Measurements from ENCODE around the gene EVA1C. TPM values are rescaled to one million over a fixed set of nuclear protein-coding genes. Genes with fewer than 3 reads are reported as not detected.
"Not testable (repeated sequence)": the region's sequence is repeated elsewhere in the genome, so short reads cannot be mapped to it uniquely, and the experiment has no call there.

EVA1C gene, protein sequence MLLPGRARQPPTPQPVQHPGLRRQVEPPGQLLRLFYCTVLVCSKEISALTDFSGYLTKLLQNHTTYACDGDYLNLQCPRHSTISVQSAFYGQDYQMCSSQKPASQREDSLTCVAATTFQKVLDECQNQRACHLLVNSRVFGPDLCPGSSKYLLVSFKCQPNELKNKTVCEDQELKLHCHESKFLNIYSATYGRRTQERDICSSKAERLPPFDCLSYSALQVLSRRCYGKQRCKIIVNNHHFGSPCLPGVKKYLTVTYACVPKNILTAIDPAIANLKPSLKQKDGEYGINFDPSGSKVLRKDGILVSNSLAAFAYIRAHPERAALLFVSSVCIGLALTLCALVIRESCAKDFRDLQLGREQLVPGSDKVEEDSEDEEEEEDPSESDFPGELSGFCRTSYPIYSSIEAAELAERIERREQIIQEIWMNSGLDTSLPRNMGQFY
- total RNA-seq = 6.0 and 8.2 TPM in 2 replicates

DNA sequence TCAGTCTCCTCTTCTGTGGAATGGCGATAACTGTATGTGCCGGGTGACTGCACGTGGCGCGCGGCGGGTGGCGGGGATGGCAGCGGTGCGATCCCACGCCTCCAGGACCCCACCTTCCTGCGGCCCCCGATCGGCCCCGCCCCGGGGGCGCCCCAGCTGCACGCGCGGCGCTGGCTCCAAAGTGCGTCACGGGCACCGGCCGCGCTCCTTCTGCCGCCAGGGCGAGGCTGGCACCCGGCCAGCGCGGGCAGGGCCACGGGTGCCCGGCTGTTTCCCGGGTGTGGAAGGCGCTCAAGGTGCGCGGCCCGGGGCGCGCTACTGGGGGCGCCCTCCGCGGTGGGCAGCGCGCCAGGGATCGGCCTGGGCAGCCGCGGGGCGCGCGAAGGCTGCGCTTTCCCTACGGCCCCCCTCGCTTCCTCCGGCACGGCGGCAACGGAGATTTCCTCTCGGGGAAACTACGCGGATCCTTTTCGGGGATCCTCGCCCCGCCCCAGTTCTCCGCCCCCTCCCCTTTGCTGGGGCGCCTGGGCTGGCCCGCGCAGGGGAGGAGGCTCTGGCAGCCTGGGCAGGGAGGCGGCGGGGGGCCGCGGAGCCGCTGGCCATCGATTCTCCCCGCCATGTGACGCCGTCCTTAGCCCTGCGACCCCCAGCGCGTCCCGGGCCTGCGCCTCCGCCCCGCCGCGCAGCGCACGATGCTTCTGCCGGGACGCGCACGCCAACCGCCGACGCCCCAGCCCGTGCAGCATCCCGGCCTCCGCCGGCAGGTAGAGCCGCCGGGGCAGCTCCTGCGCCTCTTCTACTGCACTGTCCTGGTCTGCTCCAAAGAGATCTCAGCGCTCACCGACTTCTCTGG lies at the start of gene EVA1C:
Gene EVA1C, plus strand, starts transcription at position 545 of the 853 bp plus-strand sequence. Its CDS starts 148 bp downstream, at position 693.
- intact Hi-C loops (cut with micrococcal nuclease) = loop anchor here (1.0 to 5.0 kb wide), 2 partner anchors 81 to 315 kb away; partner anchors contain the start of gene SYNJ1
- H3K4me1 Mint-ChIP-seq = peaks cover 16% of the 10 kb centered on the region
- peak; percentile 87 for DNase-seq
- H3K9me3 Mint-ChIP-seq = no peaks in the 10 kb centered on the region
- no peaks in the 10 kb centered on the region for H3K36me3 Mint-ChIP-seq (ENCODE audit: low read depth)
- H3K4me3 Mint-ChIP-seq = peak within 1 kb of the TSS; percentile 95
- H3K27ac Mint-ChIP-seq = peak within 1 kb of the TSS; percentile 94
- peaks cover 2% of the 10 kb centered on the region for H3K27me3 Mint-ChIP-seq

DNA sequence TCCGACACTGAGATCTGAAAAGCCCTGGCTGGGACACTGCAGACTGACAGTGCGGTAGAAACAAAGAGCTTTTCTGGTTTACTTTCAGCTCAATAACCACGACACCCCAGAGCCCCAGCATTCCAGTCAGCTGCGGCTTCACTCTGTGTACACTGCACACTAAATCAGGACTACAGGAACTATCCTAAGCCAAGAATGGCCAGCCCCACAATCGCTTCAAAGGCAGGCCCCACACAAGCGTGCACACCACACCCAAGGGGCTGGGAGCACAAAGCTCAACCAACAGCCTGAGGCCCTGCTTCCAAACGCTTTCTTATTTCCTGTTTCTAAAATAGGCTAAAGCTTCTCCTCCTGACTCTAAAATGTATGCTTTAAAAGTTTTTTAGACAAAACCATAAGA lies 48.1 kb upstream of the EVA1C start:
- H3K9me3 Mint-ChIP-seq = no peaks in the 10 kb centered on the region
- H3K27me3 Mint-ChIP-seq = no peaks in the 10 kb centered on the region
- peaks cover 74% of the 10 kb centered on the region for H3K36me3 Mint-ChIP-seq (ENCODE audit: low read depth)
- H3K4me1 Mint-ChIP-seq = peaks cover 3% of the 10 kb centered on the region
- intact Hi-C loops (cut with micrococcal nuclease) = no loop called here
- DNase-seq = no peak
- no peak overlapping the region for H3K4me3 Mint-ChIP-seq
- H3K27ac Mint-ChIP-seq = no peak overlapping the region

DNA sequence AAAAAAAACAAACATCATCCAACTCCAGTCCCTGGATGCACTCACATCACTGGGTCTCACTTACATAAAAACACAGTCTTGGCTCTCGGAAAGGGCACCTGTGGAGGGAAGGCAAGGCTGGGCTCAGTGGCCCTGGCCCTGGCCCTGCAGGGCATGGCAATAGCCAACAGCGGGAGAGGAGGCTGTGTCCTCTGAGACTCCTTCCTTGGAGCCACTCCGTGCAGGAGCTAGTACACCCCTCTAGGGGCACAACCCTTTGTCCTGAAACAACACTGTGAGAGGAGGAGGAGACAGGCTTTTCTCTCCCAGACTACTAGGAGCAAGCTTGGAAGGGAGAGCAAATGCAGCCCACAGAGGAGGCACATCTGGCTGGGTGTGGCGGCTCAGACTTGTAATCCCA lies 47.7 kb upstream of the EVA1C start:
- H3K4me3 Mint-ChIP-seq = no peak overlapping the region
- intact Hi-C loops (cut with micrococcal nuclease) = no loop called here
- no peaks in the 10 kb centered on the region for H3K9me3 Mint-ChIP-seq
- peaks cover 74% of the 10 kb centered on the region for H3K36me3 Mint-ChIP-seq (ENCODE audit: low read depth)
- H3K27me3 Mint-ChIP-seq = no peaks in the 10 kb centered on the region
- DNase-seq = no peak
- peaks cover 3% of the 10 kb centered on the region for H3K4me1 Mint-ChIP-seq
- no peak overlapping the region for H3K27ac Mint-ChIP-seq

DNA sequence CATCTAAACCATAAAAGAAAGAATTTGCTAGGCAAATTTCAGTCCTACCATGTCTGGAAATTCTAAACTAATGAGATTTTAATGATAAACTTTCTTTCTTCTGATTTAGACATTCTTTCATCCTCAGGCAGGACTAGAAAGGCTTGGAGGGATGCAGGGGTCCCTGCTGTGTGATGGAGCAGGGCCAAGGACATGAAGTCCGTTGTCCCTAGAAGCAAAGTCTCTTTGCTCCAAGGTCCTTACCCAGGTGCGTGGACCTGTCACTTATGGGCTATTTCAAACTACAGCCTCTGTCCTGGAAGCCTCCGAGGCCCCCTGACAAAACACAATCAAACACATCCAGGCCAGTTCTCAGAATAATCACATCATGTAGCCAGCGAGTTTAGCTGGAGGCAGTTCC lies 46.3 kb upstream of the EVA1C start:
- Mint-ChIP-seq H3K27ac (no peak overlapping the region), H3K36me3 (ENCODE audit: low read depth) (peaks cover 71% of the 10 kb centered on the region)

DNA sequence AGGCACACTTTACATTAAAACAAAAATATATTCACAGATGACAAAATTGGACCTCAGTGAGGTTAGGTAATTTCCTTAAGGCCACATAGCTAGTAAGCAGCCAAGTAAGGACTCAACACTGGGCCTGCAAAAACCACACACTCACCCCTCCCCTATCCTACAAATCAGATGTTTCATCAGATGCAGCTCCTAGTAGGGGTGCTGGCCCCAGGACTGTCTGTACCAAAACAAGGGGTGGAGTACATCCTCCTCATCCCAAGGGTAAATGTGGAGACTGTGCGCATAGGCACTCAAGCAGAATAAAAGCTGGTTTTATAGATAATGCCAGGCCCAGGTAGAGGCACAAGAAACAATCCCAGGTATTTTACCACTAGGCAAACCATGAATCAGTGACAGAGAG lies 45.3 kb upstream of the EVA1C start:
- H3K27ac Mint-ChIP-seq = no peak overlapping the region
- no peak overlapping the region for H3K4me3 Mint-ChIP-seq
- no peaks in the 10 kb centered on the region for H3K27me3 Mint-ChIP-seq
- H3K36me3 Mint-ChIP-seq (ENCODE audit: low read depth) = peaks cover 72% of the 10 kb centered on the region
- peaks cover 8% of the 10 kb centered on the region for H3K4me1 Mint-ChIP-seq
- H3K9me3 Mint-ChIP-seq = no peaks in the 10 kb centered on the region
- DNase-seq = no peak
- intact Hi-C loops (cut with micrococcal nuclease) = no loop called here

More for the DNA sequence above, 46.3 kb upstream of the EVA1C start:
- H3K27me3 Mint-ChIP-seq = no peaks in the 10 kb centered on the region
- DNase-seq = no peak
- intact Hi-C loops (cut with micrococcal nuclease) = no loop called here
- no peak overlapping the region for H3K4me3 Mint-ChIP-seq
- H3K4me1 Mint-ChIP-seq = peaks cover 5% of the 10 kb centered on the region
- no peaks in the 10 kb centered on the region for H3K9me3 Mint-ChIP-seq

DNA sequence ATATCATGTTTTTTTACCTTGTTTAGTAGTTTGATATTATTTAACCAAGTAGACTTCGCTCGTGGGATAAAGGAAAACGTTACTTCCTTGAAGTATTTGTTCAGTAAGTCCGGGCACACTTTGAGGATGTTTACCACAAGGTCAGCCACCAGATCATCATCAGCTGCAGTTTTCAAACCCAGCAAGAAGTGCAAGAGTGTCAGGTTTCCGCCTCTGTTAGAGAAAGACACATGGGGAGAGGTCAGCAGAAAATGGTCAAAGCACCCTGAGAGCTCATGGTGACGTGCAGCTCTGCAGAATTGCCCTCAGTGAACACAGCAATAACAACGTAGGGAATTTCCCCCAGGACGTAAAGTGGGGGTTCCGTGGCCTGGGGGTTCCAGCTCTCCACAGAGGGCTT lies 44.1 kb upstream of the EVA1C start:
- no peak for DNase-seq
- no peaks in the 10 kb centered on the region for H3K27me3 Mint-ChIP-seq
- H3K27ac Mint-ChIP-seq = no peak overlapping the region
- H3K9me3 Mint-ChIP-seq = no peaks in the 10 kb centered on the region
- H3K36me3 Mint-ChIP-seq (ENCODE audit: low read depth) = peaks cover 71% of the 10 kb centered on the region
- intact Hi-C loops (cut with micrococcal nuclease) = no loop called here
- H3K4me1 Mint-ChIP-seq = peaks cover 9% of the 10 kb centered on the region
- no peak overlapping the region for H3K4me3 Mint-ChIP-seq

DNA sequence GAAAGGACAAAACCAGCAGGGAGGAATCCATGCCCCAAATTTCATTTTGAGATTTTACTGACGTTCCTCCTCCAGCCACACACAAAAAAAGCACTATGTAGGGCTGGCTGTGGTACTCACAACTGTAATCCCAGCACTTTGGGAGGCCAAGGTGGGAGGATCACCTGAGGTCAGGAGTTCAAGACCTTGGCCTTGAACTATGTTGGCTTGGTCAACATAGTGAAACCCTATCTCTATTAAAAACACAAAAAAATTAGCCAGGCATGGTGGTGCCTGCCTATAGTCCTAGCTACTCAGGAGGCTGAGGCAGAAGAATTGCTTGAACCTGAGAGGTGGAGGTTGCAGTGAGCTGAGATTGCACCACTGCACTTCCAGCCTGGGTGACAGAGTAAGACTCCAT lies 43.5 kb upstream of the EVA1C start:
- H3K9me3 Mint-ChIP-seq; H3K4me3 Mint-ChIP-seq; H3K27me3 Mint-ChIP-seq; DNase-seq; intact Hi-C loops (cut with micrococcal nuclease); H3K4me1 Mint-ChIP-seq: not testable (repeated sequence)
- peak overlapping the region; percentile 65 for H3K27ac Mint-ChIP-seq
- peaks cover 70% of the 10 kb centered on the region for H3K36me3 Mint-ChIP-seq (ENCODE audit: low read depth)

DNA sequence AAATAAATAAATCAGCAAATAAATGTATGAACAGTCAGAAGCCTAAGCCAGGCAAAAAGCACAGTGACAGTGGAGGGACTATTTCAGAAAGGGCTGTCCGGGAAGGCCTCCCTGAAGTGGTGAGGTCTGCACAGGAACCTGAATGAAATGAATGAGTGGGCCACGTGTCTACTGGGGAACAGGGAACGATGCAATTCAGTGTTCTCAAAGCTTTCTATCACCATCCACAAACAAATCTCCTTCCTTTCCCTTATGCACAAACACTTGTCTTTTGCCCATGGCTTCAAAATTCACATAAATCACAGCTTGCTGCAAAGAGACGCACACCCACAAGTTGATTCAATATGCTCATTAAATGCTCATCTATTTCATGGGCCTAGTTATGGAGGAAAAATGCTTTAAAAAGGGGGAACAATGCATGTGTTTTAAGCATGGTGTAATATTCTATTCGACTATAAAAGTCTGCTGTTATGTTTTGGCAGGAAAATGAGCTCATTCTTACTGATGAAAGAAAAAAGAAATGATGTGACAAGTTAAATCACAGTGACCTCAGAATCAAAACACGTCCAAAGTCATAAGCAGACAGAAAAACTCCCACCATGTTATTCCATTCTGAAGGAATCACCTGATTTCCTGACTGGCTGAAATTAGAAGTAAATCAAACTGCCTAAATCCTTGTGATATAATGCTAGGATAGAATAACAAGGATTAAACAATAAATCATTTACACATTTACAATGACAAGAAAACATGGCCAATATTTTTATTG lies 41.3 kb upstream of the EVA1C start:
- DNase-seq = no peak
- Mint-ChIP-seq H3K36me3 (ENCODE audit: low read depth) (peaks cover 64% of the 10 kb centered on the region), H3K27me3 (no peaks in the 10 kb centered on the region), H3K4me1 (peaks cover 7% of the 10 kb centered on the region), H3K27ac (peak overlapping the region; percentile 34), H3K9me3 (no peaks in the 10 kb centered on the region), H3K4me3 (no peak overlapping the region)
- intact Hi-C loops (cut with micrococcal nuclease) = no loop called here

DNA sequence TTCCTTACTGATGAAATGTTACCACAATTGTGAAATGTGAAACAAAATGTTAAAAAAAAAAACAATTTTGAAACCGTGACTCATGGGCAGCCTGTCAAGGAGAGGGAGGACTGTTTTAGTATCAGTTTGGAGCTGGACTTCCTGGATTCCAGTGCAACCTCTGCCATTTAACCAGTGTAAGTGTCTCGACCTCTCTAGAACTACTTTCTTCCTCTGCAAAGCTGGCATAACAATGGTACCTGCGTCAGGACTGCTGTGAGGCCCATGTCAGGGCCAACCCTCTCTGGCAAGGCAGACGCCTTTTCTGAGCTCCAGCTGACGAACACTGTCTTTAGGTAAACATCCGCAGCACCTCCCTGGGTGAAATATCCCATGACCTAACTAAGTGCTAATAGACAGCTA lies 40.6 kb upstream of the EVA1C start:
- Mint-ChIP-seq H3K27ac (no peak overlapping the region), H3K9me3 (no peaks in the 10 kb centered on the region), H3K4me3 (no peak overlapping the region), H3K36me3 (ENCODE audit: low read depth) (peaks cover 65% of the 10 kb centered on the region), H3K4me1 (peaks cover 7% of the 10 kb centered on the region), H3K27me3 (no peaks in the 10 kb centered on the region)
- no peak for DNase-seq
- intact Hi-C loops (cut with micrococcal nuclease) = no loop called here

DNA sequence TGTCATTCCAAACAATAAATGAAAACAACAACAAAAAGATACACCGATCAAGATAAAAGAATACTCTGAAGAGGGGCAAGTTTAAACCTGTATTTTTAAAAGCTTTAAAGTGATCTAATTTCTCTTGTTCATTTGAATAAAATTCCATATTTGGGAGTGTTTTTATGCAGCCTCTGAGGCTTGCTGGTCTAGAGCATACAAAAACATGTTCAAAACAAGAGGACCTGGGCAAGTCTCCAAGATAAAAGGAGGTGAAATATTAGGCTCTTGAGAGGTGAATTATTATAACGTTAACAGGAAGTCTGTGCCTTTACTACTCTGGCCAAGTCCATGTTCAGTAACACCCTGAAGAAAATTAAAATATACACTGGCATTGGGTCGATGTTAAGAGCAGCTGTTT lies 39.8 kb upstream of the EVA1C start:
- H3K27ac Mint-ChIP-seq = no peak overlapping the region

DNA sequence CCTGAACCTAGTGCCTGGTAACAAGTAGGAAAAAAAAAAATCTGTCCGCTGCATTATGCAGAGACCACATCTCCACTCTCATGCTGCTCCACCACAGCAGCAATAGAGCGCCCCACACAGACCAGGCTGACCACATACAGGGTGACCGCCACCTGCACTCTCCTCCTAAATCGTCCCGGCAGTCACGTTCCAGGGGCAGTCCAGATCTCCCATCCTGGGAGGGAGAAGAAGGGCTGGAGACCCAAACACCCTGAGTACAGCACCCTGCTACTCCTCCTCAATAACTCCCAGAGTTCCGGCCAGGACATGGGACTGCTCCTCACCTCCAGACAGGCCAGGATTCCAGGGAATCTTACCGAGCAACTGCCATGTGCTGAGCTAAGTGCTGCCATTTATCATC lies 35.0 kb upstream of the EVA1C start:
- no peak overlapping the region for H3K4me3 Mint-ChIP-seq
- intact Hi-C loops (cut with micrococcal nuclease) = no loop called here
- peaks cover 63% of the 10 kb centered on the region for H3K36me3 Mint-ChIP-seq (ENCODE audit: low read depth)
- no peaks in the 10 kb centered on the region for H3K27me3 Mint-ChIP-seq
- no peaks in the 10 kb centered on the region for H3K4me1 Mint-ChIP-seq
- H3K9me3 Mint-ChIP-seq = no peaks in the 10 kb centered on the region
- DNase-seq = no peak
- no peak overlapping the region for H3K27ac Mint-ChIP-seq

More for the DNA sequence above, 39.8 kb upstream of the EVA1C start:
- H3K36me3 Mint-ChIP-seq (ENCODE audit: low read depth) = peaks cover 65% of the 10 kb centered on the region
- peaks cover 7% of the 10 kb centered on the region for H3K4me1 Mint-ChIP-seq
- no peak for DNase-seq
- intact Hi-C loops (cut with micrococcal nuclease) = no loop called here
- no peaks in the 10 kb centered on the region for H3K9me3 Mint-ChIP-seq
- H3K4me3 Mint-ChIP-seq = no peak overlapping the region
- no peaks in the 10 kb centered on the region for H3K27me3 Mint-ChIP-seq

DNA sequence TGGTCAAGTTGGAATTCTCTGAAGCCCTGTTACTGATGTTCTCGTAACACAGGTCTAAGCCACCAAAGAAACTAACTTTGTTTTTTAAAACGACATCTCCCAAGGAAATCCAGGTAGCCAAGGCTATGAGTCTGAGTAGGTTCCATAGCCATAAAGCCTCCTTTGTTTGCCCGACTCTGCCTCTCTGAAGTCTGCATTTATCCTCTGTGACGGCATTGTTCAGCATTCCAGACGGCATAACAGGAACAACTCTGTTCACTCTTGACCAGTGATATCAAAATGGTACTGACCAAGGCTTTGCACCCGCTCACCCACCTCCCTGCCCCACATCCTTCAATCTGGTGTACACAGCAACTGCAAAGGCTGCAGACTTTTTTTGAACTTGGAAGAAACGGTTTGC lies 34.5 kb upstream of the EVA1C start:
- Mint-ChIP-seq H3K4me1 (no peaks in the 10 kb centered on the region), H3K9me3 (no peaks in the 10 kb centered on the region), H3K27ac (no peak overlapping the region), H3K27me3 (no peaks in the 10 kb centered on the region), H3K36me3 (ENCODE audit: low read depth) (peaks cover 65% of the 10 kb centered on the region), H3K4me3 (no peak overlapping the region)
- intact Hi-C loops (cut with micrococcal nuclease) = no loop called here
- DNase-seq = no peak

DNA sequence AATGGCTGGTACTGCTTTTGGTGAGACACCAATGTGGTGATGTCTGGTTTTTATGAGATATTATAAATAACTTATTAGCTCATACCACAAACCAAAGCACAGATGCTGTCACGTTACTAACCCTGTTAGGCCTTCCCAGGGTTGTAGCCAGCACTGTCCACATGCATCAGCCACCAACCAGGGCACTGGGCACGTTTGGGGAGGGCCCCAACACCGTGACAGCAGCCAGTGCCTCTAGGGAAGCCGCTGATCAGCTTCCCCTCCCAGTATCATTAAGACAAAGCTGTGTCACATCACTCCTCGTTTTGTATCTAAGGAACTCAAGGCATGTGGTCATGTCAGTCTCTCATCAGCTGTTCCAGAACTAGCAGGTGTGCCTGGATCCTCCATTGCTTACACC lies 33.5 kb upstream of the EVA1C start:
- no peak for DNase-seq
- Mint-ChIP-seq H3K27ac (no peak overlapping the region), H3K4me3 (no peak overlapping the region), H3K9me3 (no peaks in the 10 kb centered on the region), H3K27me3 (no peaks in the 10 kb centered on the region), H3K36me3 (ENCODE audit: low read depth) (peaks cover 70% of the 10 kb centered on the region), H3K4me1 (no peaks in the 10 kb centered on the region)
- intact Hi-C loops (cut with micrococcal nuclease) = no loop called here
